Osteoblast (primary cell): ENCODE measurements around the gene TBC1D32. TPM values are rescaled to one million over a fixed set of nuclear protein-coding genes. Genes with fewer than 3 reads are reported as not detected.
"Not testable (repeated sequence)": the region's sequence is repeated elsewhere in the genome, so short reads cannot be mapped to it uniquely, and the experiment has no call there.

Experiments used
- DNase-seq: peaks from one replicate; pipeline ENCODE4 v3.0.0; 2011; ENCODE audit warnings: low spot score, mixed read lengths; ENCODE audit not compliant: insufficient read length; ENCODE audit errors: missing footprints
- H2AFZ ChIP-seq: 2 replicates; pipeline ENCODE4 v1.6.0; 2011; ENCODE audit warnings: mild to moderate bottlenecking, low read length
- H3K27ac ChIP-seq: 2 replicates; pipeline ENCODE4 v1.5.1; 2011; ENCODE audit warnings: mild to moderate bottlenecking, low read depth, low read length, moderate library complexity
- H3K27me3 ChIP-seq: 2 replicates; pipeline ENCODE4 v1.6.0; 2012; ENCODE audit warnings: mild to moderate bottlenecking, control low read depth, inconsistent platforms, low read length, moderate library complexity; ENCODE audit not compliant: insufficient read depth
- H3K36me3 ChIP-seq: 2 replicates; pipeline ENCODE4 v1.5.1; 2011; ENCODE audit warnings: mild to moderate bottlenecking, low read length, control low read depth, moderate library complexity; ENCODE audit not compliant: insufficient read depth
- H3K4me1 ChIP-seq: 2 replicates; pipeline ENCODE4 v1.5.1; 2011; ENCODE audit warnings: mild to moderate bottlenecking, low read length, control low read depth, moderate library complexity; ENCODE audit not compliant: insufficient read depth
- H3K4me2 ChIP-seq: 2 replicates; pipeline ENCODE4 v1.6.0; 2011; ENCODE audit warnings: mild to moderate bottlenecking, low read length; ENCODE audit not compliant: insufficient read depth
- H3K4me3 ChIP-seq: fragments of 200-600 bp; sonication (generic); 3 replicates; pipeline ENCODE4 v1.5.1; 2012; ENCODE audit warnings: mild to moderate bottlenecking, low read length, inconsistent platforms; ENCODE audit not compliant: insufficient read depth
- H3K79me2 ChIP-seq: 2 replicates; pipeline ENCODE4 v1.6.0; 2012; ENCODE audit warnings: mild to moderate bottlenecking, low read length, control low read depth, inconsistent platforms; ENCODE audit not compliant: insufficient read depth
- H3K9me3 ChIP-seq: 2 replicates; pipeline ENCODE4 v1.5.1; 2011; ENCODE audit warnings: low read depth, low read length, control low read depth
- H4K20me1 ChIP-seq: 2 replicates; pipeline ENCODE4 v1.6.0; 2012; ENCODE audit warnings: mild to moderate bottlenecking, low read length, control low read depth; ENCODE audit not compliant: insufficient read depth
- total RNA-seq: library from RNA; depleted of rRNA; stranded (reverse); fragments of >200 nt; gene quantifications from 2 replicates; pipeline ENCODE4 v1.2.3, GENCODE V29; 2012
- TF ChIP-seq, protein P1 (sequence below): IDR thresholded peaks from 2 replicates; pipeline ENCODE4 v1.5.1; 2011; ENCODE audit warnings: mild to moderate bottlenecking, low read depth, low read length, moderate library complexity; ENCODE audit errors: extremely low read depth

TBC1D32 gene
- total RNA-seq, 1 donor = 17.4 TPM

DNA sequence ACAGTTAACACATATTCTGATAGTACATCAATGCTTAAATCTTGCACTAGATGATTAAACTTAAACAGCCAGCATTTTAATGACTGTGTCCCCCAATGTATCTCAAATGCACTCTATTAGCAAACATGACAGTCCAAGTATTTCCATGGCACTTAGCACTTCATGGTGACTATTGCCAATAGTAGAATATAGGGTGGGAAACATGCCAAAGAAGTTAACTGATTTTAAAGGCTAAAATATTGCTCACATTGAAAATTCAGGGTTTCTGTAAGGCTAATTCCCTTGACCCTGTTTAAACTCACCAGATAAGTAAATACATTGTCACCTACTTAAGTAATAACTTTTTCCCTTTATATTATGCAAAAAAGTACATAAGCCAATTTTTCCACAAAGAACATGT lies 266.9 kb downstream of the TBC1D32 start:
- Histone ChIP-seq H2AFZ (no peak overlapping the region), H4K20me1 (no peaks in the 10 kb centered on the region), H3K4me1 (no peaks in the 10 kb centered on the region), H3K36me3 (no peaks in the 10 kb centered on the region), H3K9me3 (no peaks in the 10 kb centered on the region), H3K79me2 (no peaks in the 10 kb centered on the region), H3K27ac (no peak overlapping the region), H3K4me2 (no peak overlapping the region), H3K27me3 (no peaks in the 10 kb centered on the region), H3K4me3 (no peak overlapping the region)
- TF ChIP-seq, protein P1, sequence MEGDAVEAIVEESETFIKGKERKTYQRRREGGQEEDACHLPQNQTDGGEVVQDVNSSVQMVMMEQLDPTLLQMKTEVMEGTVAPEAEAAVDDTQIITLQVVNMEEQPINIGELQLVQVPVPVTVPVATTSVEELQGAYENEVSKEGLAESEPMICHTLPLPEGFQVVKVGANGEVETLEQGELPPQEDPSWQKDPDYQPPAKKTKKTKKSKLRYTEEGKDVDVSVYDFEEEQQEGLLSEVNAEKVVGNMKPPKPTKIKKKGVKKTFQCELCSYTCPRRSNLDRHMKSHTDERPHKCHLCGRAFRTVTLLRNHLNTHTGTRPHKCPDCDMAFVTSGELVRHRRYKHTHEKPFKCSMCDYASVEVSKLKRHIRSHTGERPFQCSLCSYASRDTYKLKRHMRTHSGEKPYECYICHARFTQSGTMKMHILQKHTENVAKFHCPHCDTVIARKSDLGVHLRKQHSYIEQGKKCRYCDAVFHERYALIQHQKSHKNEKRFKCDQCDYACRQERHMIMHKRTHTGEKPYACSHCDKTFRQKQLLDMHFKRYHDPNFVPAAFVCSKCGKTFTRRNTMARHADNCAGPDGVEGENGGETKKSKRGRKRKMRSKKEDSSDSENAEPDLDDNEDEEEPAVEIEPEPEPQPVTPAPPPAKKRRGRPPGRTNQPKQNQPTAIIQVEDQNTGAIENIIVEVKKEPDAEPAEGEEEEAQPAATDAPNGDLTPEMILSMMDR = no peak
- peak; percentile 5 for DNase-seq

DNA sequence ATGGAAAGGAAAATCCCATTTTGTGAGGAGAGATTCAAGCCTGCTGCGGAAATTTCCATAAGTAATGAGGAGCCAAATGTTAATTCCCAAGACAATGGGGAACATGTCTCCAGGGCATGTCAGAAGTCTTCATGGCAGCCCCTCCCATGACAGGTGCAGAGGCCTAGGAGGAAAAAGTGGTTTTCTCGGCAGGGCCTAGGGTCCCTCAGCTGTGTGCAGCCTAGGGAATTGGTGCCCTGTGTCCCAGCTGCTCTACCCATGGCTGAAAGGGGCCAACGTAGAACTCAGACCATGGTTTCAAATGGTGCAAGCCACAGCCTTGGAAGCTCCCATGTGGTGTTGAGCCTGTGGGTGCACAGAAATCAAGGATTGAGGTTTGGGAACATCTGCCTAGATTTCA lies 269.9 kb downstream of the TBC1D32 start:
- TF ChIP-seq, protein P1 = no peak

DNA sequence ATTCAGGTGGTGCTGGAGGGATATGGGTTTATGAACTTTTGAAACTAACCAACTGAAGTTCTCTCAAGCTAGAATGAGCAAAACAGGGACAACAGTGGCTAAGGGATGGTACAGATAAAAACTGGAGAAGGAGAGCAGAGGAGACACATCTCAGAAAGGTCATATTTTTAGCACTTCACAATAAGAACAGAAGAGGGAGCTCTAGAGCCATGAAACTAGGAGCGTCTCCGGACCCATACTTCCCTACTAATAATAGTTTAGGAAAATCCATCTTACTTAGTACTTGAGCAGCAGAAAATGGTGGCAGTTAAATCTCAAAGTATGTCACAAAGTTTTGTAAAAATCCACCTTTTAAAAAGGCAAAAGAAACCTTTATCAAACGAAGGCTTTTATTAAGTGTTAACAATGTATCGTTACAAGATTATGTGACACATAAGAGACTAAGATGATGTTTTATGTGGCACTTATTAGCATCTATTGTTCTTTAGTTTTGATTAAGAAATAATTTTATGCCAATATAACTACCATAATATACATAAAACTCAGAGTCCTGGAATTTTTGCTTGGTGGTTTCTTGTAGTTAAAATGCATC lies 278.6 kb downstream of the TBC1D32 start:
- no peaks in the 10 kb centered on the region for H4K20me1 ChIP-seq
- H3K36me3 ChIP-seq = no peaks in the 10 kb centered on the region
- no peaks in the 10 kb centered on the region for H3K27me3 ChIP-seq
- H3K4me3 ChIP-seq = no peak overlapping the region
- no peak overlapping the region for H3K4me2 ChIP-seq
- TF ChIP-seq, protein P1 = peak; percentile 79
- no peaks in the 10 kb centered on the region for H3K4me1 ChIP-seq
- DNase-seq = no peak
- no peaks in the 10 kb centered on the region for H3K79me2 ChIP-seq
- no peaks in the 10 kb centered on the region for H3K9me3 ChIP-seq
- no peak overlapping the region for H2AFZ ChIP-seq
- H3K27ac ChIP-seq = no peak overlapping the region

More for the DNA sequence above, 269.9 kb downstream of the TBC1D32 start:
- Histone ChIP-seq H3K79me2 (no peaks in the 10 kb centered on the region), H2AFZ (no peak overlapping the region), H3K4me3 (no peak overlapping the region), H3K27ac (no peak overlapping the region), H3K9me3 (no peaks in the 10 kb centered on the region), H3K36me3 (no peaks in the 10 kb centered on the region), H3K27me3 (no peaks in the 10 kb centered on the region), H3K4me1 (no peaks in the 10 kb centered on the region), H4K20me1 (no peaks in the 10 kb centered on the region), H3K4me2 (no peak overlapping the region)
- DNase-seq = no peak

DNA sequence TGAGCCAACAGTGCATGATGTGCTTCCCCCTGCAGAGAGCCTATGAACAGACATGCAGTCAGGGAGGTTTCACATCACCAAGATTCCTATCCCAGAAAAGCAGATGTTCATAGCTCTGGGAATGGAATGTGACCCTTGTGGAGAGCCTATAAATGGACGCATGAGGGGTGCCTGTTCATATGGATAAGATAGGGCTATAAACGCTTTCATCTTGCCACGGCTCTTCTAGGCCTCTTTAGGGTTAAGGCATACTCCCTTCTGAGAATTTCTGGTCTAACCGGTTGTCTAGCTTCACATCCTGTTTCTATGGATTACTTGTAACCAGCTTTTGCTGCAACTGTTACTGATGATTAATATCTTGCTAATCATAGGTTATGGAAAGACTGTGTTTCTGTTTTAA lies 285.7 kb downstream of the TBC1D32 start:
- H4K20me1 ChIP-seq, H3K4me3 ChIP-seq, H3K79me2 ChIP-seq, H3K27ac ChIP-seq, H3K4me2 ChIP-seq, H3K9me3 ChIP-seq, H3K27me3 ChIP-seq, H3K4me1 ChIP-seq, H3K36me3 ChIP-seq, H2AFZ ChIP-seq, DNase-seq: not testable (repeated sequence)

DNA sequence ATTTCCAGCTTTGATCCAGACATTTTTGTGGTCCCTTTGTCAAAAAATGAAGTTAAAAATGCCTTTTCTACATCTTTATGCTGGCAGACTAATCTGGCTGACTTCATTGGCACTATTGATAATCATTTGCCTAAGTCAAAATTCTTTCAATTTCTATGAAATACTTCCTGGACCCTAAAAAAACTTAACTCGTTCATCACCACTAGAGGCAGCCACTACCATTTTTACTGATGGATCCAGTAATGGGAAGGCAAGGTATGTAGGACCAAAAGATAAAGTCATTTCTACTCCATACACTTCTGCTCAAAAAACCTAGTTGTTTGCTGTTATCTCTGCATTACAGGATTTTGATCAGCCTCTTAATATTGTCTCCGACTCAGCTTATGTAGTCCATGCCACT lies 289.4 kb downstream of the TBC1D32 start:
- H3K4me3 ChIP-seq, H3K27ac ChIP-seq, H3K36me3 ChIP-seq, H3K79me2 ChIP-seq, DNase-seq, H3K27me3 ChIP-seq, H3K4me1 ChIP-seq, H2AFZ ChIP-seq, H3K9me3 ChIP-seq, H3K4me2 ChIP-seq, H4K20me1 ChIP-seq: not testable (repeated sequence)

DNA sequence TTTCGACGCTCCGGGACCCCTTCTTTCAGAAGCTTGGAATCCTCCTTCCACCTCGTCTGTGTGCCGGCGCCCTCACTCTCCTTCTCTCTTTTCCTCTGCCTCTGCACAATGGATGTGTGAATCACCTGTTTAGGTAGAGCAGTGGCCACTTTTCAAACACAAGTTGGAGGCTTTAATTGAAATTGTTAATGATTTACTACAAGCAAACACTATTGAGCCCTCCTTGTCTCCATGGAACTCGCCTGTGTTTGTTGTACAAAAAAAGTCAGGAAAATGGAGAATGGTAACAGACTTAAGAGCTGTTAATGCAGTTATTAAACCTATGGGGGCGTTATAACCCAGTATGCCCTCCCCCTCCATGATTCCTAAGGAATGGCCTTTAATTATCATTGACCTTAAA lies 290.6 kb downstream of the TBC1D32 start:
- H4K20me1 ChIP-seq, H3K79me2 ChIP-seq, H2AFZ ChIP-seq: not testable (repeated sequence)

DNA sequence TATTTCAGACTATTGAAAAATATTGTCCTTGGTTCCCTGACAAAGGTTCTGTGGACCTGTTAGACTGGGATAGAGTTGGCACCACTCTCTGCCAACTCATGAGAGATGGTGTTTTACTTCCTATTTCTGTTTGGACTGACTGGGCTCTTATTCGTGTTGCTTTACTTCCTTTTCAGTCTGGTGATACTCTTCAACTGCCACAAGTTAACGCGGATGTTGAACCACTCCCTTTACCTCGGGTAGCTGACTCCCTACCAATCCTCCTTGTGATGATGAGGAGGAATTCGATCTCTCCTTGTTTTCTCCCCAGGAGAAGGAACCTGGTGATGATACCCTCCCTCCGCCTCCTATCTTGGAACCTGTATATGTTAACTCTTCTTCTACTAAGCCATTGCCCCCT lies 291.1 kb downstream of the TBC1D32 start:
- not testable (repeated sequence) for H3K4me1 ChIP-seq, H3K4me2 ChIP-seq, H3K79me2 ChIP-seq, H3K27me3 ChIP-seq, DNase-seq, H3K9me3 ChIP-seq, H2AFZ ChIP-seq, H3K27ac ChIP-seq, H3K4me3 ChIP-seq, H4K20me1 ChIP-seq, H3K36me3 ChIP-seq

More for the DNA sequence above, 290.6 kb downstream of the TBC1D32 start:
- H3K27me3 ChIP-seq, H3K36me3 ChIP-seq, H3K4me2 ChIP-seq, H3K4me1 ChIP-seq, H3K9me3 ChIP-seq, H3K27ac ChIP-seq, H3K4me3 ChIP-seq, DNase-seq: not testable (repeated sequence)
